Activated CD4-positive, alpha-beta T cell treated with anti-CD3 and anti-CD28 coated beads, Interleukin-10, Interleukin-2, amounts not matched to agents 100 ng/mL and 50 ng/mL, durations not matched to agents 16 hours and 8 hours (primary cell): Measurements from ENCODE around the gene PLSCR3.

Experiments used
- DNase-seq: peaks from one replicate; pipeline ENCODE4 v3.0.0-alpha.2; 2020

The PLSCR3 gene

GRCh38 chr17:7426203-7426863 is 32.0 kb upstream of the PLSCR3 start:
- no peak for DNase-seq

- DNase-seq = no peak
These were observed 31.4 kb upstream of the PLSCR3 start for GRCh38 chr17:7425756-7426155.

GRCh38 chr17:7425316-7425715 is 31.0 kb upstream of the PLSCR3 start, which contains the start of gene SPEM2:
TSS of gene SPEM2 (plus strand) at chr17:7425616. CDS start at chr17:7425689, 73 bp downstream.
- DNase-seq = no peak

- no peak for DNase-seq
These were observed 29.4 kb upstream of the PLSCR3 start for GRCh38 chr17:7423679-7424078.

GRCh38 chr17:7421186-7421585 is 26.9 kb upstream of the PLSCR3 start:
- no peak for DNase-seq

GRCh38 chr17:7419819-7420610 is 25.7 kb upstream of the PLSCR3 start, which contains the start of gene SPEM1:
TSS of gene SPEM1 (plus strand) at chr17:7420324. CDS start at chr17:7420385, 61 bp downstream.
- no peak for DNase-seq

- DNase-seq = no peak
These were observed 24.3 kb upstream of the PLSCR3 start for GRCh38 chr17:7418472-7419152.

GRCh38 chr17:7417056-7417655 is 22.8 kb upstream of the PLSCR3 start:
- DNase-seq = no peak

- no peak for DNase-seq
These were observed 22.0 kb upstream of the PLSCR3 start for GRCh38 chr17:7416323-7416722.

- DNase-seq = no peak
These were observed 21.5 kb upstream of the PLSCR3 start for GRCh38 chr17:7415784-7416183.

- DNase-seq = no peak
These were observed 20.5 kb upstream of the PLSCR3 start for GRCh38 chr17:7414837-7415236.

GRCh38 chr17:7413346-7413985 is 19.1 kb upstream of the PLSCR3 start:
- no peak for DNase-seq

- DNase-seq = no peak
These were observed 17.1 kb upstream of the PLSCR3 start for GRCh38 chr17:7411427-7411750.

- DNase-seq = no peak
These were observed 16.5 kb upstream of the PLSCR3 start for GRCh38 chr17:7410634-7411426.

- DNase-seq = no peak
These were observed 15.4 kb upstream of the PLSCR3 start for GRCh38 chr17:7409716-7410115.

- DNase-seq = no peak
These were observed 14.5 kb upstream of the PLSCR3 start for GRCh38 chr17:7408863-7409262.

GRCh38 chr17:7408252-7408727 is 14.0 kb upstream of the PLSCR3 start:
- no peak for DNase-seq

- DNase-seq = no peak
These were observed 13.3 kb upstream of the PLSCR3 start, which contains the start of gene NLGN2 for GRCh38 chr17:7407485-7408251. TSS of gene NLGN2 (plus strand) at chr17:7407845. CDS start at chr17:7408256, 411 bp downstream.

GRCh38 chr17:7407082-7407481 is 12.8 kb upstream of the PLSCR3 start:
- DNase-seq = no peak

GRCh38 chr17:7406235-7406825 is 12.0 kb upstream of the PLSCR3 start:
- DNase-seq = no peak
